LNCaP clone FGC (cell line): Measurements from ENCODE around the gene MBD2.

Source experiments
- DNase-seq: peaks from one replicate; pipeline ENCODE4 v3.0.0-alpha.2; 2011; ENCODE audit warnings: low read depth
- H3K4me3 ChIP-seq: 2 replicates; pipeline ENCODE4 v1.5.1; 2011; ENCODE audit warnings: mild to moderate bottlenecking, low read depth, low read length, control low read depth
- CTCF ChIP-seq: IDR thresholded peaks from 2 replicates; pipeline ENCODE4 v1.5.1; 2012; ENCODE audit warnings: mild to moderate bottlenecking; ENCODE audit not compliant: control insufficient read depth, insufficient read depth; ENCODE audit errors: extremely low read depth

The MBD2 gene

GRCh38 chr18:54224379-54225014 is at the start of gene MBD2:
Gene MBD2 (minus strand): TSS chr18:54224669. CDS start chr18:54224559, 110 bp downstream.
- H3K4me3 ChIP-seq = peak within 1 kb of the TSS; percentile 63
- peak; percentile 80 for DNase-seq
- peak; percentile 40 for TF ChIP-seq CTCF

GRCh38 chr18:54269893-54270844 is 45.7 kb upstream of the MBD2 start:
- TF ChIP-seq CTCF = peak; percentile 56
- H3K4me3 ChIP-seq = peak overlapping the region; percentile 78
- no peak for DNase-seq

GRCh38 chr18:54268751-54269150 is 44.3 kb upstream of the MBD2 start:
- no peak for TF ChIP-seq CTCF
- DNase-seq = no peak
- peak overlapping the region; percentile 78 for H3K4me3 ChIP-seq

- TF ChIP-seq CTCF = no peak
- DNase-seq = no peak
- H3K4me3 ChIP-seq = no peak overlapping the region
These were observed 43.2 kb upstream of the MBD2 start for GRCh38 chr18:54267701-54268100.

- no peak for DNase-seq
- no peak overlapping the region for H3K4me3 ChIP-seq
- TF ChIP-seq CTCF = no peak
These were observed 39.5 kb upstream of the MBD2 start for GRCh38 chr18:54263904-54264336.

GRCh38 chr18:54261894-54262293 is 37.4 kb upstream of the MBD2 start:
- no peak for TF ChIP-seq CTCF
- DNase-seq = no peak
- H3K4me3 ChIP-seq = no peak overlapping the region
